Muscle layer of duodenum (tissue), 2 donors: ENCODE data around the gene EBF3.

Experiments used
- H3K27ac ChIP-seq: one replicate; pipeline ENCODE4 v1.7.0; 2013; ENCODE audit warnings: mild to moderate bottlenecking, low read length
- H3K27me3 ChIP-seq: one replicate; pipeline ENCODE4 v1.7.0; 2013; ENCODE audit warnings: low read depth, mild to moderate bottlenecking, control low read depth, low read length
- H3K36me3 ChIP-seq, 2 donors: one replicate each; pipeline ENCODE4 v1.7.0; 2013; ENCODE audit warnings: low read length in 2 of 2, control low read depth in 1 of 2, mild to moderate bottlenecking in 1 of 2; ENCODE audit not compliant: insufficient read depth in 2 of 2, control insufficient read depth in 1 of 2
- H3K4me1 ChIP-seq, 2 donors: one replicate each; pipeline ENCODE4 v1.7.0; 2013; ENCODE audit warnings: low read length in 2 of 2, mild to moderate bottlenecking in 2 of 2, control low read depth in 1 of 2, moderate library complexity in 1 of 2; ENCODE audit not compliant: insufficient read depth in 2 of 2, control insufficient read depth in 1 of 2
- H3K4me3 ChIP-seq, 2 donors: one replicate each; pipeline ENCODE4 v1.7.0; 2013; ENCODE audit warnings: low read length in 2 of 2, low read depth in 1 of 2, mild to moderate bottlenecking in 1 of 2
- H3K9me3 ChIP-seq, 2 donors: one replicate each; pipeline ENCODE4 v1.7.0; 2013; ENCODE audit warnings: low read length in 2 of 2, control low read depth in 1 of 2, mild to moderate bottlenecking in 1 of 2; ENCODE audit not compliant: control insufficient read depth in 1 of 2
- donor health status: healthy.

The EBF3 gene

DNA sequence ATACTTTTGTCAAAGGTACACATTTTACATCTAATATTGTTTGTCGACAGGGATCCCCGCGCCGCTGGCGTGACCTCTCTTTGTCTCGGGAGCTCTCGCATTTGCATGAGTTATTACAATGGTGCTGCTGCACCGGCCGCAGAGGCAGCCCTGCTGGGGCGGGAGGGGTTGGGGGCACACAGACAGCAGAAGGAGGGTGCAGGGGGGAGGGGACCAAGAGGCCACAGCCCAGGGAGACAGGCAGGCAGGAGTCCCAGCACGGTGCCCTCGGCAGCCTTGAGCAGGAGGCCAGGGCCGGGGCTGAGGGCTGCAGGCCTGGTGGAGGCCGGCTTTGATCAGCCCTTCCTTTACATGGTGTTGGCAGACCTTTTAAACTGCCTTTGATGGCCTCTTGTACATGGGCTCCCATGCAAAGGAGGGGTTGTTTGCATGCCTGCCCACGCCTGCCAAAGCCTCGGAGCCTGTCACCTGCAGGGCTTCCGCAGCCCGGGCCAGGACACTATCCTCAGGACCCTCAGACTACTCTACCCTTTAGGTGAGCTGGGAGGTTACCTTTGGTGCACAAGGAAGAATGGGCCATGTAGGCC lies 95.5 kb downstream of the EBF3 start:
- Histone ChIP-seq H3K9me3 (no peaks in the 10 kb centered on the region), H3K4me3 (no peak overlapping the region), H3K36me3 (no peaks in the 10 kb centered on the region), H3K4me1 (peaks cover 0 to 5% of the 10 kb centered on the region in 2 donors), H3K27me3 (no peaks in the 10 kb centered on the region), H3K27ac (no peak overlapping the region)

- Histone ChIP-seq H3K4me3 (no peak overlapping the region), H3K27me3 (no peaks in the 10 kb centered on the region), H3K4me1 (peaks cover 0 to 8% of the 10 kb centered on the region in 2 donors), H3K27ac (no peak overlapping the region), H3K36me3 (no peaks in the 10 kb centered on the region), H3K9me3 (no peaks in the 10 kb centered on the region)
These were observed 96.4 kb downstream of the EBF3 start for GRCh38 chr10:129867631-129868179.

- Histone ChIP-seq H3K36me3 (no peaks in the 10 kb centered on the region), H3K9me3 (no peaks in the 10 kb centered on the region), H3K4me1 (peaks cover 0 to 8% of the 10 kb centered on the region in 2 donors), H3K27me3 (no peaks in the 10 kb centered on the region), H3K4me3 (no peak overlapping the region), H3K27ac (no peak overlapping the region)
These were observed 97.2 kb downstream of the EBF3 start for GRCh38 chr10:129866894-129867293.

GRCh38 chr10:129865960-129866359 lies 98.1 kb downstream of the EBF3 start:
- Histone ChIP-seq H3K9me3 (no peaks in the 10 kb centered on the region), H3K27ac (no peak overlapping the region), H3K36me3 (no peaks in the 10 kb centered on the region), H3K27me3 (no peaks in the 10 kb centered on the region), H3K4me3 (no peak overlapping the region), H3K4me1 (peaks cover 0 to 8% of the 10 kb centered on the region in 2 donors)

GRCh38 chr10:129865413-129865812 lies 98.7 kb downstream of the EBF3 start:
- no peak overlapping the region for H3K27ac ChIP-seq
- no peaks in the 10 kb centered on the region for H3K9me3 ChIP-seq
- H3K4me3 ChIP-seq: no peak overlapping the region
- H3K36me3 ChIP-seq: no peaks in the 10 kb centered on the region
- peaks cover 0 to 8% of the 10 kb centered on the region in 2 donors for H3K4me1 ChIP-seq
- no peaks in the 10 kb centered on the region for H3K27me3 ChIP-seq

GRCh38 chr10:129864601-129865126 lies 99.4 kb downstream of the EBF3 start:
- Histone ChIP-seq H3K36me3 (no peaks in the 10 kb centered on the region), H3K4me3 (no peak overlapping the region), H3K4me1 (peaks cover 0 to 8% of the 10 kb centered on the region in 2 donors), H3K27me3 (no peaks in the 10 kb centered on the region), H3K9me3 (no peaks in the 10 kb centered on the region), H3K27ac (no peak overlapping the region)

GRCh38 chr10:129864082-129864481 lies 100.0 kb downstream of the EBF3 start:
- H3K4me1 ChIP-seq: peaks cover 0 to 8% of the 10 kb centered on the region in 2 donors
- no peak overlapping the region for H3K4me3 ChIP-seq
- no peaks in the 10 kb centered on the region for H3K9me3 ChIP-seq
- H3K27ac ChIP-seq: no peak overlapping the region
- H3K27me3 ChIP-seq: no peaks in the 10 kb centered on the region
- H3K36me3 ChIP-seq: no peaks in the 10 kb centered on the region

- H3K27ac ChIP-seq: no peak overlapping the region
- H3K27me3 ChIP-seq: no peaks in the 10 kb centered on the region
- no peak overlapping the region for H3K4me3 ChIP-seq
- no peaks in the 10 kb centered on the region for H3K9me3 ChIP-seq
- no peaks in the 10 kb centered on the region for H3K36me3 ChIP-seq
- H3K4me1 ChIP-seq: peaks cover 0 to 8% of the 10 kb centered on the region in 2 donors
These were observed 100.8 kb downstream of the EBF3 start for GRCh38 chr10:129863201-129863663.

DNA sequence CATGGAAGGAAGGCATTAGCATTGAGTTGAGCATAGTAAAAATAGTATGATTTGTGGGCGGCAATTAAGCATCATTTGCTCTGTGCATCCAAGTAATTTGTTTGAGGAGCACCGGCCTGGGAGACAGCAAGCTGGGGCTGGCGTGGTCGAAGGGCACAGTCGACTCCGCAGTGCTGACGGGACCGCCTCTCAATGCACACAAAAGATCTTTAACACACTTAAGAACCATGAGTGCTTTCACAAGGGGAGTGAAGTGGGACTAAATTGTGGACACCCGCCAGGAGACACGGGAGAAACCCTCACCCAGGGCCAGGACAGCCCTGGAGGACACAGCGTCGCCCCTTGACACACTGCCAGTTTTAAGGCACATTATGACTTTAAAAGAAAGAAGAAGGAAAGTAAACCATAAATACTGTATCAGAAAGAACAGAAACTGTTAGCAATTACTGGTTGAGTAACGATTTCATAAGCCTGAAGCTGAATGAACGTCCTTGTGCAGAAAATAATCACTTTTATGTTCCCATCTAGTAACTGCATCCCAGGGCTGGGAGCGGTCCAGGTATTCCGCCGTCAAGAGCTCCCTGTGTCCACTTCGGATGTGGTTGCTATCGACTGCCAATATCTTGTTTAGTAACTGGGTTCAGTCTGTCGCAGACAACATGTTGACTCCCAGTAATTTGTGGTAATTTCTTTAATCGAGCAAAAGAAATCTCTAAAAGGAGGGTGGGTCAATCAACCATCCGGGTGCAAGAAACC lies 102.1 kb downstream of the EBF3 start:
- H3K36me3 ChIP-seq: no peaks in the 10 kb centered on the region

GRCh38 chr10:129860396-129860795 lies 103.7 kb downstream of the EBF3 start:
- Histone ChIP-seq H3K4me3 (no peak overlapping the region), H3K27me3 (no peaks in the 10 kb centered on the region), H3K9me3 (no peaks in the 10 kb centered on the region), H3K36me3 (no peaks in the 10 kb centered on the region), H3K27ac (no peak overlapping the region), H3K4me1 (peaks cover 0 to 8% of the 10 kb centered on the region in 2 donors)

More for the DNA sequence above, 102.1 kb downstream of the EBF3 start:
- no peak overlapping the region for H3K27ac ChIP-seq
- no peaks in the 10 kb centered on the region for H3K9me3 ChIP-seq
- no peaks in the 10 kb centered on the region for H3K27me3 ChIP-seq
- peaks cover 0 to 8% of the 10 kb centered on the region in 2 donors for H3K4me1 ChIP-seq
- H3K4me3 ChIP-seq: no peak overlapping the region

- Histone ChIP-seq H3K27me3 (no peaks in the 10 kb centered on the region), H3K4me1 (peaks cover 0 to 5% of the 10 kb centered on the region in 2 donors), H3K27ac (no peak overlapping the region), H3K36me3 (no peaks in the 10 kb centered on the region), H3K4me3 (no peak overlapping the region), H3K9me3 (no peaks in the 10 kb centered on the region)
These were observed 104.5 kb downstream of the EBF3 start for GRCh38 chr10:129859536-129859935.
